Stimulated activated CD8-positive, alpha-beta memory T cell treated with anti-CD3 and anti-CD28 coated beads, Interleukin-12 subunit alpha, Interleukin-12 subunit beta, amount 100 ng/mL, for 24 hours (primary cell): ENCODE data around the gene NT5DC1.

Experiments used
- DNase-seq: peaks from one replicate; pipeline ENCODE4 v3.0.0-alpha.2; 2020; ENCODE audit errors: extremely low read depth

NT5DC1 gene

GRCh38 chr6:116191881-116192280, 91.2 kb downstream of the NT5DC1 start:
- DNase-seq, result no peak

GRCh38 chr6:116192786-116193185, 92.1 kb downstream of the NT5DC1 start:
- DNase-seq, result no peak

GRCh38 chr6:116196841-116197240, 96.2 kb downstream of the NT5DC1 start:
- DNase-seq, result no peak

GRCh38 chr6:116200619-116201249, 100.1 kb downstream of the NT5DC1 start:
- no peak for DNase-seq

GRCh38 chr6:116201538-116201937, 100.9 kb downstream of the NT5DC1 start:
- no peak for DNase-seq

GRCh38 chr6:116205281-116205680, 104.6 kb downstream of the NT5DC1 start:
- no peak for DNase-seq

- DNase-seq, result no peak
Observed at GRCh38 chr6:116206231-116206903, 105.7 kb downstream of the NT5DC1 start.

- DNase-seq, result no peak
Observed at GRCh38 chr6:116208056-116208785, 107.6 kb downstream of the NT5DC1 start.

- no peak for DNase-seq
Observed at GRCh38 chr6:116210316-116210715, 109.7 kb downstream of the NT5DC1 start.

- DNase-seq, result no peak
Observed at GRCh38 chr6:116210750-116211425, 110.2 kb downstream of the NT5DC1 start.

GRCh38 chr6:116214681-116215080, 114.0 kb downstream of the NT5DC1 start:
- no peak for DNase-seq

- no peak for DNase-seq
Observed at GRCh38 chr6:116215414-116215813, 114.8 kb downstream of the NT5DC1 start.

- DNase-seq, result no peak
Observed at GRCh38 chr6:116217069-116217468, 116.4 kb downstream of the NT5DC1 start.

GRCh38 chr6:116218172-116218633, 117.5 kb downstream of the NT5DC1 start:
- no peak for DNase-seq

- no peak for DNase-seq
Observed at GRCh38 chr6:116218866-116219265, 118.2 kb downstream of the NT5DC1 start.

- DNase-seq, result no peak
Observed at GRCh38 chr6:116221067-116221466, 120.4 kb downstream of the NT5DC1 start.

- no peak for DNase-seq
Observed at GRCh38 chr6:116221911-116222310, 121.3 kb downstream of the NT5DC1 start.

GRCh38 chr6:116223355-116223754, 122.7 kb downstream of the NT5DC1 start:
- no peak for DNase-seq

GRCh38 chr6:116229287-116229913, 128.7 kb downstream of the NT5DC1 start:
- DNase-seq, result no peak

GRCh38 chr6:116234689-116235088, 134.0 kb downstream of the NT5DC1 start:
- DNase-seq, result no peak

- no peak for DNase-seq
Observed at GRCh38 chr6:116238083-116238482, 137.4 kb downstream of the NT5DC1 start.

GRCh38 chr6:116239256-116239655, 138.6 kb downstream of the NT5DC1 start:
- DNase-seq, result no peak
